Smooth muscle cell of the umbilical artery (primary cell): ENCODE results near the gene YBX2. TPM values are rescaled to one million over a fixed set of nuclear protein-coding genes. Genes with fewer than 3 reads are reported as not detected.

Experiments
- total RNA-seq: library from RNA; depleted of rRNA; stranded (reverse); fragments of >200 nt; gene quantifications from 2 replicates; pipeline ENCODE4 v1.2.3, GENCODE V29; 2014

The YBX2 gene
- total RNA-seq, 1 donor from 2014 or later, result not detected

Other genes starting within 250 kb of the YBX2 start
- not detected in 2 replicates for gene CLEC10A, start 214.4 kb downstream of the YBX2 start, total RNA-seq
- gene ASGR2, start 179.8 kb downstream of the YBX2 start, total RNA-seq, result not detected in 2 replicates
- 1.1 and 1.2 TPM in 2 replicates for gene ASGR1, start 115.3 kb downstream of the YBX2 start, total RNA-seq
- 28.8 and 39.5 TPM in 2 replicates for gene DLG4, start 74.8 kb downstream of the YBX2 start, total RNA-seq
- 209 and 256 TPM in 2 replicates for gene ACADVL, start 74.7 kb downstream of the YBX2 start, total RNA-seq
- 60.4 and 61.2 TPM in 2 replicates for gene DVL2, start 60.1 kb downstream of the YBX2 start, total RNA-seq
- 33.0 and 41.3 TPM in 2 replicates for gene PHF23, start 55.2 kb downstream of the YBX2 start, total RNA-seq
- gene GABARAP, start 52.2 kb downstream of the YBX2 start, total RNA-seq, result 153 and 179 TPM in 2 replicates
- 32.1 and 51.9 TPM in 2 replicates for gene CTDNEP1, start 42.9 kb downstream of the YBX2 start, total RNA-seq
- 23.2 and 30.9 TPM in 2 replicates for gene ELP5, start 42.4 kb downstream of the YBX2 start, total RNA-seq
- gene CLDN7, start 32.2 kb downstream of the YBX2 start, total RNA-seq, result 0.60 TPM in 1 of 2 replicates, not detected in the other
- gene SLC2A4, start 12.9 kb downstream of the YBX2 start, total RNA-seq, result not detected in 2 replicates
- 513 and 520 TPM in 2 replicates for gene EIF5A, start 13.0 kb upstream of the YBX2 start, total RNA-seq
- gene GPS2, start 20.7 kb upstream of the YBX2 start, total RNA-seq, result 24.6 and 29.5 TPM in 2 replicates
- gene NEURL4, start 34.7 kb upstream of the YBX2 start, total RNA-seq, result 20.8 and 24.0 TPM in 2 replicates
- 0.09 and 4.8 TPM in 2 replicates for gene ACAP1, start 41.9 kb upstream of the YBX2 start, total RNA-seq
- gene KCTD11, start 57.5 kb upstream of the YBX2 start, total RNA-seq, result 14.6 and 15.1 TPM in 2 replicates
- not detected in 2 replicates for gene TMEM95, start 60.5 kb upstream of the YBX2 start, total RNA-seq
- gene TNK1, start 86.5 kb upstream of the YBX2 start, total RNA-seq, result 0.09 and 1.2 TPM in 2 replicates
- gene PLSCR3, start 99.9 kb upstream of the YBX2 start, total RNA-seq, result 22.3 and 65.3 TPM in 2 replicates
- gene TMEM256, start 109.5 kb upstream of the YBX2 start, total RNA-seq, result 34.6 and 80.8 TPM in 2 replicates
- gene NLGN2, start 113.2 kb upstream of the YBX2 start, total RNA-seq, result 15.1 and 24.1 TPM in 2 replicates
- not detected in 2 replicates for gene SPEM1, start 125.7 kb upstream of the YBX2 start, total RNA-seq
- not detected in 2 replicates for gene SPEM2, start 131.0 kb upstream of the YBX2 start, total RNA-seq
- gene SPEM3, start 134.2 kb upstream of the YBX2 start, total RNA-seq, result not detected in 2 replicates
- gene TMEM102, start 140.8 kb upstream of the YBX2 start, total RNA-seq, result 1.8 and 3.6 TPM in 2 replicates
- 5.3 and 7.2 TPM in 2 replicates for gene FGF11, start 144.9 kb upstream of the YBX2 start, total RNA-seq
- 3.4 and 6.2 TPM in 2 replicates for gene CHRNB1, start 150.4 kb upstream of the YBX2 start, total RNA-seq
- 19.6 and 28.2 TPM in 2 replicates for gene ZBTB4, start 185.0 kb upstream of the YBX2 start, total RNA-seq
- gene SLC35G6, start 186.8 kb upstream of the YBX2 start, total RNA-seq, result not detected in 2 replicates
- 89.1 and 138 TPM in 2 replicates for gene POLR2A, start 189.7 kb upstream of the YBX2 start, total RNA-seq